GM19328 (cell line): ENCODE measurements around the gene LPIN1.

Experiments
- ATAC-seq: cut with Tn5 transposase; IDR thresholded peaks from one replicate; pipeline ENCODE4 v1.9.1; 2021; ENCODE audit warnings: mild to moderate bottlenecking, moderate library complexity; ENCODE audit not compliant: unreplicated experiment

Gene LPIN1, protein sequence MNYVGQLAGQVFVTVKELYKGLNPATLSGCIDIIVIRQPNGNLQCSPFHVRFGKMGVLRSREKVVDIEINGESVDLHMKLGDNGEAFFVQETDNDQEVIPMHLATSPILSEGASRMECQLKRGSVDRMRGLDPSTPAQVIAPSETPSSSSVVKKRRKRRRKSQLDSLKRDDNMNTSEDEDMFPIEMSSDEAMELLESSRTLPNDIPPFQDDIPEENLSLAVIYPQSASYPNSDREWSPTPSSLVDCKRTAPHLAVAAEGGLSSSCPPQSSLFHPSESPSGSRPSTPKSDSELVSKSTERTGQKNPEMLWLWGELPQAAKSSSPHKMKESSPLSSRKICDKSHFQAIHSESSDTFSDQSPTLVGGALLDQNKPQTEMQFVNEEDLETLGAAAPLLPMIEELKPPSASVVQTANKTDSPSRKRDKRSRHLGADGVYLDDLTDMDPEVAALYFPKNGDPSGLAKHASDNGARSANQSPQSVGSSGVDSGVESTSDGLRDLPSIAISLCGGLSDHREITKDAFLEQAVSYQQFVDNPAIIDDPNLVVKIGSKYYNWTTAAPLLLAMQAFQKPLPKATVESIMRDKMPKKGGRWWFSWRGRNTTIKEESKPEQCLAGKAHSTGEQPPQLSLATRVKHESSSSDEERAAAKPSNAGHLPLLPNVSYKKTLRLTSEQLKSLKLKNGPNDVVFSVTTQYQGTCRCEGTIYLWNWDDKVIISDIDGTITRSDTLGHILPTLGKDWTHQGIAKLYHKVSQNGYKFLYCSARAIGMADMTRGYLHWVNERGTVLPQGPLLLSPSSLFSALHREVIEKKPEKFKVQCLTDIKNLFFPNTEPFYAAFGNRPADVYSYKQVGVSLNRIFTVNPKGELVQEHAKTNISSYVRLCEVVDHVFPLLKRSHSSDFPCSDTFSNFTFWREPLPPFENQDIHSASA

DNA sequence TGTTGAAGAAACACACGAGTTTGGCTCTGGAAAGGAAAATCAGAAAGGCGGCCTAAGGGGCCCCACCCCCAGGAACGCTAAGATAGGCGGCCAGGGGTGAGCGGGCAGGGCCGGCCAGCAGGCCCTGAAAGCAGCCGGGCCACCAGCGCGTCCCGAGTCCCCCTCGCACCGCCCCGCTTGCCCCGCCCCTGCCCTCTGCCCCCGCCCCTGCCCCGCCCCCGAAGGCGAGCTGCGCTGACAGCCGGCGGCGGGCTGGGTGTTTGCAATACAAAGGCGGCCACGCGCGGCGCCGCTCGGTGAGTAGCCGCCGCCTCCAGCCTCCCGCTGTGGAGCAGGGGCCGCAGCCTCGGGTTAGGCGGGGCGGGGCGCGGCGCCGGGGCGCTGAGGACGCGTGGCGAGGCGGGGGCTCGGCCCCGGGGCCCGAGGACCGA, at the start of gene LPIN1:
Gene LPIN1, plus strand, starts transcription at position 257 of the 431 bp plus-strand sequence. CDS start 18,910 bp downstream, outside the sequence.
- peak; percentile 53 for ATAC-seq

DNA sequence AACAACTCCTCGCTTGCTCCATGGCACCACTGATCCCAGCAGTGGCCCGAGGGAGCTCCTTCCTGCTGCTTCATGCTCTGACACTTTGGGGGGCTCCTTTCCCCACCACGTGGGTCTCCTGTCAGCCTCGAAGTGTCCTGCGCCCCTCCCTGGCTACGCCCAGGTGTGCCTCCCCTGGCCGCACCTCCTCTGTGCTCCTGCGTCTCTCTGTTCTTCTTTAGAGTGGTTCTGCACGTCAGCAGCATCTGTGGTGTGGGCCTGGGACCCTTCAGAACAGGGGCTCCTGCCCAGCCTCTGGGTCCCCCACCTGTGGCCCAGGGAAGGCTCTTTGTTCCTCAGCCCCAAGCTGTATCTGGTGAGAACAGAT, 49.7 kb upstream of the LPIN1 start:
- no peak for ATAC-seq

GRCh38 chr2:11697103-11697871, 49.1 kb upstream of the LPIN1 start:
- ATAC-seq = no peak

DNA sequence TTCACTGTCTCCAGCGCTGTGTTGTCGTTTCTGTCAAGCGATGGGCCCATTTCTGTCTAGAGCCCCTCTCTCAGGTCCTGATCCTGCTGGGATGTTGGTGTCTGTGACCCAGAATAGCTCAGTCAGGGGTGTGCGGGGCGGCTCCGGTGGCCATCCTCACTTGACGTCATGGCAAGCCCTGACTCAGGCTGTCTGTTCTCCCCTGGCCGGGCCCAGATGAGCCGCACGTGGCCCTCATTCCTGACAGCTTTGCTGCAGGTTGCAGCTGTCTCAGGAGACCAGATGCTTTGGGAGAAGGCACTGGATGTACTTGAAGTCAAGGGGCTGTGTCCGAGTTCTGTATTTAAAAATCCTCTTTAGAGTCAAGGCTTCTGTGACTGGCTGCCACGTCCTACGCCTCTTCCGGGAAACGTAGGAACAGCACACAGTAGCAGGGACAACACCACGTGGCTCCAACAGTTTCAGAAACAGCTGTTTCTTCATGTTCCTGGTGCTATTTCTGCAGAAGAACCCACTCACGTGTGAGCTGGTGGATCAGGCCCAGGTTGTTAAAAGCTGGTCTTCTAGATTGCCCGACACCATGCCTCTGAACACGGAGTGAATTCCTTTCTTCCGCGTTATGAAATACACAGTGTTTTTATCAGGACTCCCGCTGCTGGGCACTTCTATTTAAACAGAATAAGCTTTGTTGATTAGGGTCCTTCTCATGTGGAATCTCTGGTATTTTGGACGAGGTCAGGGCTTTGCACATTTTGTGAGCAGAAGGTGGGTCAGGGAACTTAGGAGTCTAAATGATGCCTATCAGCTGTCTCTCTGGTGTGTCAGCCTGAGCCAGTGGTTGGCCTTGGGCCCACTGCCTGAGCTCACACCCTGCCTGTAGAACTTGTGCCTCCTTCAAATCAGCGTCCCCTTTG, 48.2 kb upstream of the LPIN1 start:
- no peak for ATAC-seq

- ATAC-seq = no peak
Measured at GRCh38 chr2:11699686-11700670, 46.5 kb upstream of the LPIN1 start.

GRCh38 chr2:11701206-11701605, 45.2 kb upstream of the LPIN1 start:
- no peak for ATAC-seq

GRCh38 chr2:11701751-11702301, 44.6 kb upstream of the LPIN1 start:
- no peak for ATAC-seq

GRCh38 chr2:11702946-11703345, 43.5 kb upstream of the LPIN1 start:
- no peak for ATAC-seq

GRCh38 chr2:11703700-11704099, 42.7 kb upstream of the LPIN1 start:
- ATAC-seq = no peak

GRCh38 chr2:11705063-11705462, 41.4 kb upstream of the LPIN1 start:
- ATAC-seq = no peak

GRCh38 chr2:11705711-11706110, 40.7 kb upstream of the LPIN1 start:
- ATAC-seq = no peak

DNA sequence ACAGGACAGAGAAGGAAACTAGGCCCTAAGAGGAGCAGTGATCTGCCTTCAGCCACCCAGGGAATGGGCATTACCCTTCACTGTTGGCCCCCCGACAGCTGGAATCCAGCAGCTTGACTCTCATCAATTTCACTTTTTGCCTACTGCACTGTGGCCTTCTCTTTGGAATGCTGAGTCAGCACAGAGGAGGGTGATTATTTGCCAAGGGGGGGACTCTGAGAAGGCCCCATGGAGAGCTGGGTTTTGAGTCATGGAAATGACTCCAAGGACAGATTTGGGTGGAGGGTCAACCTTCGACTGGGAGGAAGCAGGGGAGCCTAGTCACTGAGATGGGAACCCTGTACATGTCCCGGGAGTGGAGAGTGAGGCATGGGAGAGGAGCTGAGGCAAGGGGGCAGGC, 38.3 kb upstream of the LPIN1 start:
- ATAC-seq = no peak

- no peak for ATAC-seq
Measured at GRCh38 chr2:11709293-11709692, 37.1 kb upstream of the LPIN1 start.

DNA sequence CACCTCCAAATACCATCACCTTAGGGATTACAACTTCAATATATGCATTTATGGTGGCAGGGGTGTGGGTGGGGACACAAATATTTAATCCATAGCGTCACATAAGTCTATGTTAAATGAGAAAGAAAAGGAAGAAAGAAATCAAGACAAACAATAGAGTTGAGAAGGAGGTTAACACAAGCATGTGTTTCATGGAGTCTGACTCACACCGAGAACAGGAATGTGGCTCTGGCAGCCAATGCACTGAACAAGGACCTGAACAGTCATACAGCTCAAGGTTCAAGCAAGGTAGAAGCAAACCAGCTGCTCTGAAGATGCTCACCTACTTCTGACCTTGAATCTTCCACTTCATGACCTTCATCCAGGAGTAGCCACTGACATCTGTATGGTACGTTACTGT, 36.2 kb upstream of the LPIN1 start:
- no peak for ATAC-seq

- ATAC-seq = no peak
Measured at GRCh38 chr2:11710632-11711353, 35.6 kb upstream of the LPIN1 start.

GRCh38 chr2:11711354-11711716, 35.1 kb upstream of the LPIN1 start:
- ATAC-seq = no peak

DNA sequence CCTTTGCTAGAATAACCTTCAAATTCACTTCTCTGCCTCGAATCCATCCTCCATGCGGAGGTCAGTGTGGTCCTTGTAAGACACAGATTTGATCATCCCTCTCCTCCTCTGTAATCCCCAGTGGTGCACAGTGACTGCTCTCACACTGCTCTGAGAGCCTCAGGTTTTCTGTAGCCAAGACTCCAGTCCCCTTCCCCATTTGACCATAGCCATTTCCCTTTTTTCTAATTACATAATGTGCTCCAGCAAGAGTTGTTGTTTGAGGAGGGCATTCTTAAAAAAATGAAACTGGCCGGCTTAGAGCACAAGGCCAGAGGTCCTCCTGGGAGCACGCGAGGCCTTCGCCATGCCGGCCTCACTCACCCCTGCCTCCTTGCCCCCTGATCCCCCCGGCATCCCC, 34.7 kb upstream of the LPIN1 start:
- ATAC-seq = no peak

DNA sequence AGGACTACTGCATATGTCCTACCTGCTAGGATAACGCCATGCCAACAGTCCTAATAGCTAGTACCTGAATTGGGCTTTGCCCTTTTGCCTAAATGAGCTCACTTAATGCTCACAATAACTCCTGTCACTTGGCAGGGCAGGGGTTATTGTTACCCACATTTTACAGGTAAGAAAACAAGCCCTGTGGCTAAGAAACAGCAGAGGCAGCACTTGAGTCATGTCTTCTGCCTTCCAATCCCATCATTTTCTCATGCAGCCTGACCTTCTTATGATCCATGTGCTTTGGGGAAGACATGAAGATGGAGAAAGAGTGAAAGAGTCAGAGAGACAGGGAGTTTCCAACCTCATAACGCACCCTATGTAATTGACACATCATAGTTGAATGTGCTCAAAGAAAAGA, 33.6 kb upstream of the LPIN1 start:
- ATAC-seq = no peak
